NCI-H1092 (cell line): ENCODE results near the gene TMC1.
A peak's percentile ranks its signal among the peaks of the same experiment; 100 is the strongest.

ENCODE experiments used
- DNase-seq: peaks from one replicate; lab custom pipeline; 2025; lab: John Stamatoyannopoulos, UW

The TMC1 gene

GRCh38 chr9:72681283-72681630 is 159.8 kb downstream of the TMC1 start:
- peak; percentile 89 for DNase-seq

- no peak for DNase-seq
Observed at GRCh38 chr9:72684615-72685014, 163.2 kb downstream of the TMC1 start.

DNA sequence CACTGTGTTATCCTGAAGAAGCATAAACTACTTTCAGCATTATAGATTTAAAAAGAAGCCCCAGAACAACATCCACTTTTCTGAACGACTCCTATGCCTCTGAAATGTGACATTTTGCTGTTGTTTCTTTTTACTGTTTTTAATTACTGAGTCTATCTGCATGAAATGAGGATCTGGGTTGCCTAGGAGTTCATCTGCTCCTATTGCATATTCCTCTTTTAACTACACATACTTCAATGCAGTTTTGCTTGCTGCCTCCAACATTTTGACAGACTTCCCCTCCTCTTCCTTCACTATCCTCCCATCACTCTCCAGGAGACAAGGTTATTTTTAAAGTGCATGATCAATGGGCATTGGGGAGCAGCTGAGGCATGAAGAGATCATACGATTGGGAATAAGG is 164.5 kb downstream of the TMC1 start:
- DNase-seq = no peak

- no peak for DNase-seq
Observed at GRCh38 chr9:72687331-72687730, 165.9 kb downstream of the TMC1 start.

- DNase-seq = no peak
Observed at GRCh38 chr9:72691671-72692070, 170.3 kb downstream of the TMC1 start.

GRCh38 chr9:72695365-72695764 is 174.0 kb downstream of the TMC1 start:
- DNase-seq = no peak

- no peak for DNase-seq
Observed at GRCh38 chr9:72696511-72696910, 175.1 kb downstream of the TMC1 start.

GRCh38 chr9:72701510-72701909 is 180.1 kb downstream of the TMC1 start:
- no peak for DNase-seq

- DNase-seq = no peak
Observed at GRCh38 chr9:72703574-72703973, 182.2 kb downstream of the TMC1 start.

DNA sequence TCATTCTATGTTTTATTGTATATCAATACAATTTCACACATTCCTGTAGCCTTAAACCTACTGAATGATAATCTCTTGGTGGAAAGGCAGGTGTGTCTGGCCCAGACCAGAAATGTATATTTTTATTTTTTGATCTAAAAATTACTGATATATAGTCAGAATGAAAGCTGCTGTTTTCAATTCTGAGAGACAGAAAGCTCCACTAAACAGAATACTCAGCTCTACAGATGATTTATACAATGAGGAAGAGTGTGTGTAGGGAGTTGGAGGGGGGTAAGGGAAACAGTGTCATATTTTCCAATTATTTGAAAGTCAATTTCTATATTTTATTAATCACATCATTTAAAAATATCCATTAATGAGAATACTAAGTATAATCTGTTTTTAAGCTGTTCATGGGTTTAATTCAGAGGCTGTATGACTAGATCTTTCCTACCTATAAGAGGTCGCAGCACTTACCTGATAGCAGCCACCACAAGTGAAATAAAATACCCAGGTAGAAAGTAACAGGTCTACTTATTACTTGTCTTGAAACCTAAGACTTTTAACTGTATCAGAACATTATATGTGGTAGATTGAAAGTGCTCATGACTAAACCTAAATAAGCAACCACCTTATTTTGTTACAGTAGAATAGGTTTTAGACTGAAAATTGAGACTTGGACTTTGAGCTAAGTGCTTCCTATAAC is 183.4 kb downstream of the TMC1 start:
- no peak for DNase-seq

- no peak for DNase-seq
Observed at GRCh38 chr9:72718503-72718902, 197.1 kb downstream of the TMC1 start.

DNA sequence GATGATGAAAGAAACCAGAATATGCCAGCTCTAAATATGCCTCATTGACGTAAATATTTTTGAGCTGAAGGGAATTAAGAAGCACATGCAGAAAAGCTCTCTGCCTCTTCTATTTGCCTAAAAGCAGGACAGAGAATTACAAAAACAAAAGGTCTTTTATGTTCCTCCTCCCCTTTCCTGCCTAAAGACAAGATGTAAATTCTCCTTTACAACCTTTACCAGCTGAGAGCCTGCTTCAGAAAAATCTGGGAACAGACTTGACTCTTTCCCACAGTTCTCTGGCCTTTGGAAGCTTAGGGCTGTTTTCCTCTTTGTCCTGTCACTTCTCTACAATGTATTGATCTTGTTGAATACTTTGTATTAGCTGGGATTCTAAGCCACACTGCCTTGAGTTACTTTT is 199.7 kb downstream of the TMC1 start:
- no peak for DNase-seq

- no peak for DNase-seq
Observed at GRCh38 chr9:72726947-72727346, 205.5 kb downstream of the TMC1 start.

GRCh38 chr9:72728031-72728770 is 206.8 kb downstream of the TMC1 start:
- DNase-seq = no peak

DNA sequence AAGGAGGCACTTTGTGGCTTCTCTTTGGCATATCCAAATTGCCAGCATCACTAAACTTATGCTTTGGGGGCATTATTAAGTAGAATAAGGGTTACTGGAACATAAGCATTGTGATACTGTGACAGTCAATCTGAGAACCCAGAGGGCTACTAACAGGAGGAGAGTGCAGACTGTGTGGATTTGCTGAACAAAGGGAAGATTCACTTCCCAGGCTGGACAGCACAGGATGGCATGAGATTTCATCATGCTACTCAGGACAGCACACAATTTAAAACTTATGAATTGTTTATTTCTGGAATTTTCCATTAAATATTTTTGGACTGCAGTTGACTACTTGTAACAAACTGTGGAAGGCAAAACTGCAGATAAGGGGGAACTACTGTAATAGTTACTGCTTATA is 212.5 kb downstream of the TMC1 start:
- no peak for DNase-seq

DNA sequence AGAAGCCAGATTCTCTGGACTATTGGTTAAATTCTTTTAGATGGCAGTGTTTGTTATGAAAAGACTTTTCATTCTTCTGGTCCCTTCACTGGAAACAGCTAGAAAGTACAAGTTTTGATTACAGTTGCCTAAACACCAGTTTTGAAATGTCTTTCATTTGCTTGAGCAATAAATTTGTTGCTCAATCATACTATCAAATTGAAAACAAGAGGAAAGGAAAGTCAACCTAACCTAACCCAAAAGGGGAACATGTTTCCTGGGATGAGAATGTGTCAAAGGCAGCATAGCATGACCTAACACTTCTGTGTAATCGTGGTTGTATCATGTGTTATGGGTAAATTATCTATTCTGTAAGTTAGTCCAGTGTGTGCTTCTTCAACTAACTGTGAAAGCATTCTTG is 213.2 kb downstream of the TMC1 start:
- DNase-seq = no peak

GRCh38 chr9:72743836-72744235 is 222.4 kb downstream of the TMC1 start:
- no peak for DNase-seq

DNA sequence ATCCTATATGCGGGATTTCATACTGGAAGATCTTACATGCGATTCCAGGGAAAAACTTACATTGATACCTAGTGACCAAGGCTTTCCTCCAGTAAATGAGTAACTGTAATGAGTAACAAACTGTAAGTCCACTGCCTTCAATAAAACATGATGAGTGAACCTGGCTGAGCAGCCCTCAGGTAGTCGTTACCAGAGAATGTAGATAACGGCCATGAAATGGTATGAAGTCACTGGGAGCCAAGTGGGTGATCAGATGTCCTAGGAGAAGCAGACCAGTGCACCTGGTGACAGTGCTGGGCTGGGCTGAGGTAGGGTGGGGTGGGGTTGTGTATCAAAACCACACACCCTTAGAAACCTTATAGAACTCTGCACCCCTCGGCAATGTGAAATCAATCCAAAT is 227.9 kb downstream of the TMC1 start:
- no peak for DNase-seq

GRCh38 chr9:72751541-72751940 is 230.1 kb downstream of the TMC1 start:
- no peak for DNase-seq

DNA sequence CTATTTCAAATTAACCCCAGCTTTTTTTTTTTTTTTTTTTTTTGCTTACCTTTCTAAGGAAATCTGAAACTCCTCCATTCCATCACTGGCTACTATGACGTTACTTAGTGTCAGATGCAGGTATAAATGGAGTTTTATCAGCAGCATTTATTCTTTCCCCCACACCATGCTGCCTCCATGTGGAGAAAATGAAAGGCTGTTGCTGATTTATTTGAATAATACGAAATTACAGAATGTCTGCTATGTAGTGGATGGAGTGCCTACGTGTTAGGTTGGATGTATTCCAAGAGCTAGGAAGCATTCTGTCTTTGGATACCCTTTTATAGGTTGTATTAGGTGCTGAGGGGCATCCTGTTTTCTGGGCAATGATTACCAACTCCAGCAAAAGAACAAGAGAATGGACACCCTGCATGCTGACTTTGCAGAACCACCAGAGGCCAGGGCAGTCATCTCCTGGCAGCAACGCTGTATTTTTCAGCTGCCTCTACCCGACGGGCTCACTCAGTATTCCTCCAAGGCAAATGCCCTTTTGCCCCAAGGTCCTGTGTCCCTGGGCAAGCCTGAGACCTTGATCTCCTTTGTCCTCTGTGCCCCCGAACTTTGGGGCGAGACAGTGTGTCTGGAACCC is 232.0 kb downstream of the TMC1 start:
- DNase-seq = peak; percentile 12

DNA sequence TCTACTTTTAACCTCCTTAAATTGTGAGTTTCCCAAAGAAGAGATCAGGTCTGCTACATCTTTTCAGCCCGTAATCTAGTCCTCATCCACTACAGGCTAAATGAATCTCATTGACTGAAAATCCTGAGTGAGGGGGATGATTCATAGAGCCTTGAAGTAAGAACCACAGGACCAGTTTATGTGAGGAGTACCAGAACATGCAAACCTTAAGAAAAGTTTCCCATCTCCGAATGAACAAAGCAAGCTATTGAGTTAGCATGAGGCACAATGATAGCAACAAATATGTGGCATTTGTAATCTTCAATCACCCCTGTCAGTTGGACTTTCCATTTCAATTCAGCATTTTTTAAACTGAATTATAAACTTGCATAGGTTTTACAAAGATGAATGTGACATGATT is 234.4 kb downstream of the TMC1 start:
- no peak for DNase-seq

GRCh38 chr9:72758944-72759343 is 237.5 kb downstream of the TMC1 start:
- no peak for DNase-seq

- no peak for DNase-seq
Observed at GRCh38 chr9:72763022-72763421, 241.6 kb downstream of the TMC1 start.
